ENCODE results near the gene GLYR1.

DNA sequence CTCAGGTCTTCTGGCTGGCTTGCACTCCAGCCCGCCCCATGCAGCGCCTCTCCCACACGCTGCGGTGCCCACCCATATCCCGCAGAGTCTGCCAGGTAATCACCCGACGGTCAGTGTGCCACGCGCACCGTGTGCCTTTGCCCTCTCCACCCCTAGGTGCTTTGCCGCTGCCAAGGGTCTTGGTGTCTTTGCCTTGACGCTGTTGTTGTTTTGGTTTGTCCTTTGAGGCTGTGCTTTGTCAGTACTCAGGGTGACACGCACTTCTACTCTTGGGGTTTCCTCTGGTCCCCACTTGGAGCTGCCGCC is 30.2 kb upstream of the GLYR1 start:
- TF ChIP-seq, protein P1, sequence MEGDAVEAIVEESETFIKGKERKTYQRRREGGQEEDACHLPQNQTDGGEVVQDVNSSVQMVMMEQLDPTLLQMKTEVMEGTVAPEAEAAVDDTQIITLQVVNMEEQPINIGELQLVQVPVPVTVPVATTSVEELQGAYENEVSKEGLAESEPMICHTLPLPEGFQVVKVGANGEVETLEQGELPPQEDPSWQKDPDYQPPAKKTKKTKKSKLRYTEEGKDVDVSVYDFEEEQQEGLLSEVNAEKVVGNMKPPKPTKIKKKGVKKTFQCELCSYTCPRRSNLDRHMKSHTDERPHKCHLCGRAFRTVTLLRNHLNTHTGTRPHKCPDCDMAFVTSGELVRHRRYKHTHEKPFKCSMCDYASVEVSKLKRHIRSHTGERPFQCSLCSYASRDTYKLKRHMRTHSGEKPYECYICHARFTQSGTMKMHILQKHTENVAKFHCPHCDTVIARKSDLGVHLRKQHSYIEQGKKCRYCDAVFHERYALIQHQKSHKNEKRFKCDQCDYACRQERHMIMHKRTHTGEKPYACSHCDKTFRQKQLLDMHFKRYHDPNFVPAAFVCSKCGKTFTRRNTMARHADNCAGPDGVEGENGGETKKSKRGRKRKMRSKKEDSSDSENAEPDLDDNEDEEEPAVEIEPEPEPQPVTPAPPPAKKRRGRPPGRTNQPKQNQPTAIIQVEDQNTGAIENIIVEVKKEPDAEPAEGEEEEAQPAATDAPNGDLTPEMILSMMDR (IDR thresholded peaks at IDR 0.05), result no peak
- TF ChIP-seq POLR2AphosphoS5 (IDR thresholded peaks at IDR 0.05; ENCODE audit: insufficient read depth in 1 of 2, low read depth in 1 of 2) (no peak), POLR2A (IDR thresholded peaks at IDR 0.05) (no peak)

Measured in vagina (tissue), 2 donors.